GM20000 (cell line): ENCODE measurements around the gene SP7.
A peak's percentile ranks its signal among the peaks of the same experiment; 100 is the strongest.

Experiments used
- DNase-seq: peaks from one replicate; pipeline ENCODE4 v3.0.0; 2012; ENCODE audit warnings: low spot score
- TF ChIP-seq, protein P1 (sequence below): IDR thresholded peaks from 2 replicates; pipeline ENCODE4 v1.5.1; 2012; ENCODE audit warnings: mild to moderate bottlenecking, control low read depth; ENCODE audit errors: extremely low read depth, missing control alignments

The SP7 gene

DNA sequence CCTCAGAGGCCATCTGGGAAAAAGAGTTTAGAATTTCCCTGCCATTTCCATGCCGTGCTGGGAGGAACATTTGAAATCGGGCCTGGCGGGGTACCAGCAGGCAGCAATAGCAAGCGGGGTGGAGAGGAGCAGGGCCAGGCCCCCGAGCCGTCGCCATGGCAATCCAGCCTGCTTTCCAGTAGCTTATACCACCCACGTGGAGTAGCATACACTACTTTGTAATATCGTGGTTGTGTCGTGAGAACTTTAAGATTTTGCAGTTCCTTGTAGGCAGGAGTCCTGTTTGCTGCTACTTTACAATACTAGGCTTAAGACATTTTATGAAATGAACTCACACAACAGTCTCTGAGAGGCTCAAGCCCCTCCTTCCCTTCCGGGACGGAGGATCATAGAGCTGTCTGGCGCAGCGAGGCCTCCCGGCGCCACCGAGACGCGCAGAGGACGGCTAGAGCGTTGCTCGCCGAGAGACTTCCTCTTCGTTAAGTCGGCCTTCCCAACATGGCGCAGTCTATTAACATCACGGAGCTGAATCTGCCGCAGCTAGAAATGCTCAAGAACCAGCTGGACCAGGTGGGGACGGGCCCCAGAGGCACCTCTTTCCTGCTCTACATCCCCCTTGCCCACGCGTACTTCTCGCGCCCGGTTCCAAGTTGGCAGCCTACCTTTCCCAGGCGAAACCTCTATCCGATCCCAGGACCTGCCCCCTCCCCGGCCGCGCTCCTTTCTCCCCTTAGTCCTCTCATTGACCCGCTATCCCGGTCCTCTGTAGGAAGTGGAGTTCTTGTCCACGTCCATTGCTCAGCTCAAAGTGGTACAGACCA lies 40.9 kb downstream of the SP7 start, which contains the start of gene PFDN5:
TSS of gene PFDN5 (plus strand) at position 473 of the 821 bp plus-strand sequence. CDS start at position 499, 26 bp downstream.
- TF ChIP-seq, protein P1, sequence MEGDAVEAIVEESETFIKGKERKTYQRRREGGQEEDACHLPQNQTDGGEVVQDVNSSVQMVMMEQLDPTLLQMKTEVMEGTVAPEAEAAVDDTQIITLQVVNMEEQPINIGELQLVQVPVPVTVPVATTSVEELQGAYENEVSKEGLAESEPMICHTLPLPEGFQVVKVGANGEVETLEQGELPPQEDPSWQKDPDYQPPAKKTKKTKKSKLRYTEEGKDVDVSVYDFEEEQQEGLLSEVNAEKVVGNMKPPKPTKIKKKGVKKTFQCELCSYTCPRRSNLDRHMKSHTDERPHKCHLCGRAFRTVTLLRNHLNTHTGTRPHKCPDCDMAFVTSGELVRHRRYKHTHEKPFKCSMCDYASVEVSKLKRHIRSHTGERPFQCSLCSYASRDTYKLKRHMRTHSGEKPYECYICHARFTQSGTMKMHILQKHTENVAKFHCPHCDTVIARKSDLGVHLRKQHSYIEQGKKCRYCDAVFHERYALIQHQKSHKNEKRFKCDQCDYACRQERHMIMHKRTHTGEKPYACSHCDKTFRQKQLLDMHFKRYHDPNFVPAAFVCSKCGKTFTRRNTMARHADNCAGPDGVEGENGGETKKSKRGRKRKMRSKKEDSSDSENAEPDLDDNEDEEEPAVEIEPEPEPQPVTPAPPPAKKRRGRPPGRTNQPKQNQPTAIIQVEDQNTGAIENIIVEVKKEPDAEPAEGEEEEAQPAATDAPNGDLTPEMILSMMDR = no peak
- peak; percentile 87 for DNase-seq

DNA sequence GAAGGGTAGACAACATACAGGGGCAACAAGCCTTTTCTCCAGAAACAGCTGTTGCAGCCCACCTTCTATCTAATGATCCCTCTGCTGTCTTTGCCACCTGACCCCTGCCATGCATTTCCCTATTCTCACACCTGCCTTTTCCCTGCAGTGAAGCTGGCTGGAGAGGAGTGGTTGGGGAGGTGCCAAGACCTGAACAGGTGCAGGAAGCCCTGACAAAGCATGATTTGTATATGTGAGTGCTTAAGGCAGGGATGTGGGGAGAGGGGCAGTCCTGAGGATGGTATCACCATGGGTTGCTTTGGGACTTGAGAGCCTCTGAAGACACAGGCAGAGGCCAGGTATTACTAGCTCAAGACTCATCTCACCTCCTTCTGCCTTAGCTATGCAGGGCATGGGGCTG lies 43.7 kb downstream of the SP7 start:
- no peak for DNase-seq

DNA sequence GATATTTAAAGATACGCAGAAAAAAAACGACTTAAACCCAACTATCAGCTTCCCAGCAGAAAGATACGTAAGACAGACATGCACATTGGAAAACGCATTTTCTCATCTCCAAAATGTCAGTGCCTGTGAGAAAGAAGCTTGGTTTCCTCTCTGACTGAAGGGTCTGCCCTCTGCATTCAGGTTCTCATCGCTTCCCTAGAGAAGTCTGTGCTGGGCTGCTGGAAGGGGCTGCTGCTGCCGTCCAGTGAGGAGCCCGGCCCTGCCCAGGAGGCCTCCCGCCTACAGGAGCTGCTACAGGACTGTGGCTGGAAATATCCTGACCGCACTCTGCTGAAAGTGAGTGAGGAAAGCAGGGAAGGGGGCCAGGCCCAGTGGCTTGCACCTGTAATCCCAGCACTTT lies 45.5 kb downstream of the SP7 start:
- TF ChIP-seq, protein P1 = no peak
- DNase-seq = no peak

More for the DNA sequence above, 43.7 kb downstream of the SP7 start:
- TF ChIP-seq, protein P1 = no peak

DNA sequence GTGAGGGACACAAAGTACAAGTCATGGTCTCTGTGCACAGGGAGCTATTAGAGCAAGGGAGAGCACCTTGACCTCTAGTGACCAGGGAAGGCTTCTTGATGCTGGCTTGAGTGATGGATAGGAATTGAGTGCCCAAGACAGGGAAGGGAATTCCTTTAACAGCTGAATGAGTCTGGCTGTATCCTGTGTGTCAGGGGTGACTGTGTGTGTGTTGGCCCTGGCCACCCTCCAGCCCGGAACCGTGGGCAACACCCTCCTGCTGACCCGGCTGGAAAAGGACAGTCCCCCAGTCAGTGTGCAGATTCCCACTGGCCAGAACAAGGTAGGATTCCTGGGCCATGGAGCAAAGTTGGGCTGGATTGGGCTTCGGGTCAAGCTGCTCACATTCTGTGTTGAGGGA lies 46.3 kb downstream of the SP7 start:
- no peak for DNase-seq
- TF ChIP-seq, protein P1 = no peak

DNA sequence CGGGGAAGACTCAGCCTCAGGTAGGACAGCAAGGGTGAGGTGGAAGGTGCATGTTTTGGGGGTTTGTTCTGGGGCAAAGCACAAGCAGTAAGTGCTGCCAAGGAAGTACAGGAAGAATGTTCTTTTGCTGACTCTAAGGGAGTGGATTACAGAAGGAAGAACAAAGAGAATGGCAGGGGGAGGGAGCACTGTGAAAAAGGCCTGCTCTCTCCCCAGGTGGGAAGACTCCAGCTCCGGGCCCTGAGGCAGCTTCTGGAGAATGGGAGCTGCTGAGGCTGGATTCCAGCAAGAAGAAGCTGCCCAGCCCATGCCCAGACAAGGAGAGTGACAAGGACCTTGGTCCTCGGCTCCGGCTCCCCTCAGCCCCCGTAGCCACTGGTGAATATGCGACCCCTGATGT lies 47.8 kb downstream of the SP7 start:
- DNase-seq = no peak
- TF ChIP-seq, protein P1 = no peak

DNA sequence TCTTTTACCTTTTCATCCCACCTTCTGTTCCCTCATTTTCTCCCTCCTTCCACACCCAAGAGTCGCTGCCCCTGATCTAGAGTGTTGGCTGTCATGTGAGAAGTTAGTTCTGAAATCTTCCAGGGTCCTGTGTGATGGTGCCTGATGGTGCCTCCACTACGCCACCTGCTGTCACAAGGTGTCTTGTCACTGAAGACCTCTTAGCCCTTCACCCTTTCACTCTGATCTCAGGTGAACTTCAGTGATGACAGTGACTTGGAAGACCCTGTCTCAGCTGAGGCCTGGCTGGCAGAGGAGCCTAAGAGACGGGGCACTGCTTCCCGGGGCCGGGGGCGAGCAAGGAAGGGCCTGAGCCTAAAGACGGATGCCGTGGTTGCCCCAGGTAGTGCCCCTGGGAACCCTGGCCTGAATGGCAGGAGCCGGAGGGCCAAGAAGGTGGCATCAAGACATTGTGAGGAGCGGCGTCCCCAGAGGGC lies 48.4 kb downstream of the SP7 start:
- DNase-seq = peak; percentile 72

DNA sequence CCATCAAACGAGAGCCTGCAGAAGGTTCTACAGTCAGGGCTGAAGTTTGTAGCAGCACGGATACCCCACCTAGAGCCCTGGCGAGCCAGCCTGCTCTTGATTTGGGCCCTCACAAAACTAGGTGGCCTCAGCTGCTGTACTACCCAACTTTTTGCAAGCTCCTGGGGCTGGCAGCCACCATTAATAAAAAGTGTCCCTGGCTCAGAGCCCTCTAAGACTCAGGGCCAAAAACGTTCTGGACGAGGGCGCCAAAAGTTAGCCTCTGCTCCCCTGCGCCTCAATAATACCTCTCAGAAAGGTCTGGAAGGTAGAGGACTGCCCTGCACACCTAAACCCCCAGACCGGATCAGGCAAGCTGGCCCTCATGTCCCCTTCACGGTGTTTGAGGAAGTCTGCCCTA lies 49.7 kb downstream of the SP7 start:
- TF ChIP-seq, protein P1 = no peak
- DNase-seq = no peak

More for the DNA sequence above, 48.4 kb downstream of the SP7 start:
- TF ChIP-seq, protein P1 = peak; percentile 23
